ENCODE results near the gene ITGB5.

- no peak for TF ChIP-seq CTCF (IDR thresholded peaks at IDR 0.05; ENCODE audit: insufficient read depth, low read depth, low read length)
- no peak for TF ChIP-seq EZH2 (IDR thresholded peaks at IDR 0.05; ENCODE audit: insufficient read depth, low read length)
Observed at GRCh38 chr3:124722589-124722988, 164.6 kb downstream of the ITGB5 start.
